ENCODE results near the gene STRN. TPM values are rescaled to one million over a fixed set of nuclear protein-coding genes. Genes with fewer than 3 reads are reported as not detected.
"Not testable (repeated sequence)": the region's sequence is repeated elsewhere in the genome, so short reads cannot be mapped to it uniquely, and the experiment has no call there.

The STRN gene
- total RNA-seq, 1 experiment from 2014 or later = 4.4 TPM

DNA sequence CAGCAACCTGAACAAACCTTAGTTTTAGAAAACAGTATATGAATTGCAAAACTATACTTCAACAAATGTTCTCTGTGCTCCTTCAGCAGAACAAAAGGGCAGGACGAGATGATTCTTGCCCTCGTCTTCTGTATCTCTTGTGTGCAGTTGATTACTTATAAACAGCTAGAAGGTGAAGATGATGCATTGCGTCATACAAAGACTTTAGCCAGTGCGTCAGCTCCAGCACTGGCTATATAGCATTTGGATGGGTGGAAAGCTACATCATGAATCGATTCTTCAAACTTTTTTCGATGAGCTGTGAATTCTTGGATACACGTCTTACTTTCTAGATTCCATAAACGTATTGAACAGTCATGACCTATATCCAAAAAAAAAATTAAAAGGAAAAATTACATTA, 117.1 kb downstream of the STRN start:
- no peak for DNase-seq (ENCODE audit: low spot score)

DNA sequence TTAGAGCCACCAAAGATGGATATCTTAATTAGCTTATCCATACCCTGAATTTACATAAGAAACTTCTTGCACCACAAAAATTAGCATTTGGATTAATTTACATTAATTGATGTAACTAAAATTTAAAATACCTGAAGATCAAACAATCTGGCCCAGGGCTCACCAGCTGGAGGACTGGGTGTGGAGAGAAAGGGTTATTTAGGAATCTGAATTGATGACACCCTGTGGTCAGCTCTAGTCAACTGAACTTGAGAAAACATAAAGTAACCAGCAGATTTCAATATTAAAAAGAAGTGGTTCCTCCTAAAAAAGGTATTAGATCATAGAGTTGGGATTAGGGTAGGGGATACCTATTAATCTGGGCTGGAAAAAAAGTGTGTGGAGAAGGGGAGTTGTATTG, 122.5 kb downstream of the STRN start:
- no peak for DNase-seq (ENCODE audit: low spot score)

DNA sequence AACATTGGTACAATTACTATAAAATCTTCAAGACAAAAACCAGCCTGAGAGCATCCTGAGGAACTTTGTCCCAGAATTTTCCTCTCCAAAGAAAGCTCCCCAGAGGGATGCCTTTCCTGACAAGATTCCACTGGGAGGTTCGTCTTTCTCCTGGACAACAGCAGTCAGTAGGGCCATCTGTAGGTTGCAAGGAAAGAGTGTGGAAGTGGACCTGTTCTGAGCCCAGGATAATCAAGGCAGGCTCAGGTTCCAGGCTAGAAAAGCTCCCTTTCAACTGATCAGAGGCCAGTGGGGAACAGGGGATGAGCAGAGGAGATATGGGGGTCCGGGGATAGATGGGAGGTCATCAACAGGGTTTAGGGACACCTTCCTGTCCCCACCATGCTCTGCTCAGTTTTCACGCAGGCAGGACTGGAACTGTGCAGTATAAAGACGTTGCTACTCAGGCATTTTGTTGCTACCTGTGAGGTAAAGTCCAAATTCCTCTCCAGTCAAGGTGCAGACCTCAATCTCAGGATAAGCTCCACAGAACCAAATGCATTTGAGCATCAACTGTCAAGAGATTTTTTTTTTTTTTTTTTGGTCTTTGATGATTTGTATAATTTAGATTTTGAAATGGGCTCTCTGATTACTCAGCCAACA, 126.2 kb downstream of the STRN start:
- peak; percentile 13 for DNase-seq (ENCODE audit: low spot score)

DNA sequence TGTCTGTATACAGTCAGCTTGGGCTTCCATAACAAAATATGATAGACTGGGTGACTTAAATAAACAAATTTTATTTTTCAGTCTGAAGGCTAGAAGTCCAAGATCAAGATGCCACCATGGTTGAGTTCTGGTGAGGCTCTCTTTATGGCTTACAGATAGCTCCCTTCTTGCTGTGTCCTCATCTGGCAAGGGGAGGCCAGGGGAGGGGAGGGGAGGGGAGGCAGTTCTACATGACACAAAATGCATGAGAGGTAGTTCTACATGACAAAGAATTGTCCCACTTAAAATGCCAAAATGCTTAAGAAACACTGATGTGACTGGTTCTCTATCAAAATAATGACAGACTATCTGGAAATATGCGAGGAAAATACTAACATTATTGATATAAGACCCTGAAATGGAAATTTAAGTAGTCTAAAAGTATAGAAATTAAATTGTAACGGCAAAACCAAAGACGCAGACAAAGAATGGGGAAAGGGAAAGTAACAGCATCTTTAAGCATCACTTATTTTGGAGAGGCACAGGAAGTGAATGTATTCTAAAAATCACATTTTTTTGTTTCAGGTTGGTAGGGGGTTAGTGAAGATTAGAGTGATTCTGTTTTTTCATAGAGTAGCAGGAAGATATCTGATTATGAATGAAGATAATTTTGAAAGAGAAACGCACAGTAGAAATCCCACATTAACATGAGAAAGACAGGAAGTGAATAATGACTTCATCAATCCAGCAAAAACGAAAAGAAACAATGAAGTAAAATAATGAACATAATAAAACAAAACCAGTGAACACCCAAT, 131.4 kb downstream of the STRN start:
- DNase-seq (ENCODE audit: low spot score) = no peak

DNA sequence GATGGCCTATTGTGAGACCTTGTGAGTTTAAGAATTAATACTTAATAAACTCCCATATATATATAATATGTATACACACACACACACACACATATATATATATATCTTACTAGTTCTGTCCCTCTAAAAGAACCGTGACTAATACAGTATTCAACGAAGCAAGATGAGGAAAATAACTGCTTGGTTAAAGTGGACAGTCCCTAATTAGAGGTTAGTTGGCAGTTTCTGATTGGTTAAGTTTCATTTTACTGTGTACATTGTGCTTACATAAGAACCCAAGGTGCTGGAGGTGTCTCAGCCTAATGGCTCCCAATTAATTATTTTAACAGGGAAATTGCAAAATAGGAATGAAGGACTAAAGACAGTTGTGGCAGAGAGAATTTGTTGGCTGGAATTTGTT, 132.1 kb downstream of the STRN start:
- no peak for DNase-seq (ENCODE audit: low spot score)

DNA sequence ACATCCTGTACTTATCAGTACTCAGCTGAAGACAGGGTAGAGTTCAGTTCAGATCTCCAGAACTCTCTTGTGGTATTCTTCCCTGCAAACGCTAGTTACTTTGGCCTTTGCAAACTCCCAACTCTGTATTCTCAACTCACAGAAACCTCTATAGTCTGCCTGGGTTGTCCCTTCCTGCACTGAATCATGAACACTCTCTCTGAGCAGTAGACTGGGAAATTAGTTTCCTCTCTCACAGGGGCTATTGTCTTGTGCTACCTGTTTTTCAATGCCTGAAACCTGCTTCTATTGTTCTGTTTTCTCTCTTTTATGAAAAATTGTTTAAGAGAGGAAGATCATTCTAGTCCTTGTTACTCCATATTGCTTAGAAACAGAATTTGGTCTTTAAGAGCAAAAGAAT, 135.2 kb downstream of the STRN start:
- DNase-seq (ENCODE audit: low spot score) = no peak

DNA sequence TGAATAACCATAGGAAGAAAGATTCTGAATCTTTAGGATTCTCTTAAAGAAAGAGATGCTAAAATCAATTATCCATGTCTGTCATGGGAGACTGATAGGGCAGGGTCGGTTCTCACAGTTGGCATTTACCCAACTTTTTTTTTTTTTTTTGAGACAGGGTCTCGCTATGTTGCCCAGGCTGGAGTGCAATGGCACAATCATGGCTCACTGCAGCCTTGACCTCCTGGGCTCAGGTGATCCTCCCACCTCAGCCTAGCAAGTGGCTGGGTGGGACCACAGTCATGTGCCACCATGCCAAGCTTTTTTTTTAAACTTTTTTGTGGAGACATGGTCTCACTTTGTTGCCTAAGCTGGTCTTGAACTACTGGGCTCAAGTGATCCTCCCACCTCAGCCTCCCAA, 141.7 kb downstream of the STRN start:
- DNase-seq (ENCODE audit: low spot score) = not testable (repeated sequence)

DNA sequence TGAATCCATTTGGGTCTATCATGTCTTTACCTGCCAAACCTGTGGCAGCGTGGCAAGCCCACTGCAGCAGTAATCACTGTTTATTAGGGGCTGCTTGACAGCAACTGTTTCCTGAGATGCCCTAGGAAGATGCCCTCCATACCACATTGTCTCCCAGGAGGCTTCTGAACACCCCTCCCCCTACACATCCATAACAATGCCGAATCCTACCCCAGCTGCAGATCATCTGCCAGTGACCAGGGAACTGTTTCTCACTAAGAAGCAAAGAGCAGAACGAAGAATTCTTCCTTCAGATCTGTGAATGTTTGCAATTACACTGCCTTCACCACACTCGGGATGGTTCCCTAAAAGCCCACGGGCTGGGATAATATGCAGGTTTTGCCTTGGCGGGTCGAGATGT, 142.1 kb downstream of the STRN start:
- DNase-seq (ENCODE audit: low spot score) = no peak

DNA sequence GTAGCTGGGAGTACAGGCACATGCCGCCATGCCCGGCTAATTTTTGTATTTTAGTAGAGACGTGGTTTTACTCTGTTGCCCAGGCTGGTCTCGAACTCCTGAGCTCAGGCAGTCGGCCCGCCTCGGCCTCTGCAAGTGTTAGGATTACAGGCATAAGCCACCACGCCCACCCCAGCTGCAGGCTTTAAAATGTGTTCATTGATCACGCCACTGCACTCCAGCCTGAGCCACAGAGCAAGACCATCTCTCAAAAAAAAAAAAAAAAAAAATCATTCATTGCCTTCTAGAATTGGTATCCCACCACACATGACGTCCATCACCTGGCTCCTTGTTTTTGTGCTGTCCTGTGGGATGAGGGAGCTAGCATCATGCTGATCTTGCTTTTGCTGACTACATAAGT, 142.5 kb downstream of the STRN start:
- DNase-seq (ENCODE audit: low spot score) = no peak

DNA sequence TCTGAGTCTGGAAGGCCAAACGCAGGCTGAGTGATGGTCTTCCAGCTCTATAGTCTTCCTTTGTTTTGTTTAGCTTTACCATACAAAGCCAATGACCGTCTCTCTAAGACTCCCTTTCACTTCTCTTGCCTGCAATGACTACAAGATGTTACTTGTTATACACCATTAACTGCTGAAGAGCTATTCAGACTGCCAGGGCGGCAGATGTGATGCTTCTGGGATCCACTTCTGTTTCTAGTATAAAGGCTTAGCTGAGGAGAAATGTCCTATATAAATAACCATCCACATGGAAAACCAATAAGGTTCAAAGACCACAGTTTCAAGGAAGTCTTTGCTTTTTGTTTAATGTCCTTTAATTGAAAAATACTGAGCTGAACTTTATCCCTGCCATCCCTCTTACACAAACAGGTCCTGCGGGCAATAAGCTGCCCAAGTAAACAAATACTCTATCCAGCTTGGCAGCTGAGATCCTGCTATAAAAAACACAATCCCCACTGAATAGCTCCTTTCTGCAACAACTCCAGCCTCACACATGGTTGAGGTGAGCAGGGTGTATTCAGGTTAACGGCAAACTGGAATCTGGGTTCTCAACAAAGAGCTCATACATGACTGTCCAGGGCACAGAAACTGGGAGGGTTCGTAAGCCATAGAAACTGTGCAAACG, 145.3 kb downstream of the STRN start:
- peak; percentile 83 for DNase-seq (ENCODE audit: low spot score)

DNA sequence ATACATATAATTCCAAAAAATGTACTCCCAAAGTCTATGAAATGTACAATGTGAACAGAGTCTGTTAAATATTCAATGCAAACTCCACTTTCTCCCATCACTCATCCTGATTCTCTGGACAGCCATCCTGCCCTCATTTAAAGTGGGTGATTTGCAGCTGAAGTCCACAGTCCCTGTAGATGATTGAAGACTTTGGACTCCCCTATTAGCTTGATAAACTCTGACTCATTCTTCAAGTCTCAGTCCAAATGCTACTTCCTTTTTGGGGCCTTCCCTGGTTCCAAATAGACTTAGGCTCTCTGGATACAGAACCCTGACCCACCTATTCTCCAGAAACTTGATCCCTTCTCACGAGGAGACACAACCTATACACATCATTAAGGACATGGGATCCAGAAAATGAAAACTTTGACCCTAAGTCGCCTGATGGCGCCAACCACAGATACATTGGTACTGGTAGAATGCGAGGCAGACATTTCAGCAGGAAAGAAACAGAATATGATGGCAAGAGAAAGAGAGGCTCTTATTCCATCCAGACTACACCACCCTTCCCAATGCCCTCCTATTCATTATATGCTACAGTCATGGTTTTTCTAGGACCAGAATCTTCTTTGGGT, 147.1 kb downstream of the STRN start:
- peak; percentile 48 for DNase-seq (ENCODE audit: low spot score)

DNA sequence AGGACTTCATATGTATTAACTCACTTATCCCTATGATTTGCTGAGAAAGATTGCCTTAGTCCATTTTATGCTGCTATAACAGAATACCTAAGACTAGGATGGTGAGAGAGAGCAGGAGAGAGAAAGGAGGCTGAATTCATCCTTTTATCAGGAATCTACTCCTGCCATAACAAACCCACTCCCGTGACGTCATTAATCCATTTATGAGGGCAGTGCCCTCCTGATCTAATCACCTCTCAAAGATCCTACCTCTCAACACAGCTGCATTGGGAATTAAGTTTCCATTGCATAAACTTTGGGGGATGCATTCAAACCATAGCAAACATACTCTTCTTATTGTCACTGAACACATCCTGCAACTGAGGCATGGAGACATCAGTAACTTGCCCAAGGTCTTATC, 147.8 kb downstream of the STRN start:
- no peak for DNase-seq (ENCODE audit: low spot score)

DNA sequence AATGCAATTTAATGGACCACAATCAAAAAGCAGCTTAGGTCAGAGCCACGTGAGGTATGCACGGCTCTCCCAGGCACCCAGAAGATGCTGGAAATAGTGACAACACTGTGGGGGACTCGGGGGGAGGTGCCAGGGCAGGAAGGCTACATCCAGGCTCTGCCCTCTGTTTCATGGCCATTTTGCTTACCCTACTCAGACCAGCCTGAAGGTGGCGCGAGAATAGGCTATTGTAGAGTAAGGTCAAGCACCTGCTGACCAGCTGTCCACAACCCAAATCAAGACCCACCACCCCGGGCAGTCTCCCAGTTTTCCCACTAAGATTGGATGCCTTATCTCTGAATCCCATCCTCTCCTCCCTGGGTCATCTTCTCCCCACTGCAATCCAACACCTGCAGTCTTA, 154.1 kb downstream of the STRN start:
- DNase-seq (ENCODE audit: low spot score) = peak; percentile 48

DNA sequence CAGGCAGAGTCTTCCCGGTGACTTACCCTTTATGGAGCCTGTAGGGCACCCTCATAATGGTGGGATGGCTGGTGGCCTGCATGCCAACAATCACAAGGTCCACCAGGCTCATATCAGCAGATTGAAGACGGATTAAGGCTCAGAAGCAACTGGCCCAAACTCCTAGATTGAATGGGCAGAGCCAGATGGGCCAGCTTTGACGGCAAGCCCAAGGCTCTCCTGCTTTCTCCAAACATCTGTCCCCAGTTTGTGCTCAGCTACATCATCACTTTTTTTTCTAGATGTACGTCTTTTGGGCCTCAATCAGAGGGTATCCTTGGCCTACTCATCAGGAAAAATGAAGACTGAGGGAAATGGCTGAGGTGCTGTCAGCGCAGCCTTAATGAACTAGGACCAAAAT, 155.3 kb downstream of the STRN start:
- DNase-seq (ENCODE audit: low spot score) = no peak

DNA sequence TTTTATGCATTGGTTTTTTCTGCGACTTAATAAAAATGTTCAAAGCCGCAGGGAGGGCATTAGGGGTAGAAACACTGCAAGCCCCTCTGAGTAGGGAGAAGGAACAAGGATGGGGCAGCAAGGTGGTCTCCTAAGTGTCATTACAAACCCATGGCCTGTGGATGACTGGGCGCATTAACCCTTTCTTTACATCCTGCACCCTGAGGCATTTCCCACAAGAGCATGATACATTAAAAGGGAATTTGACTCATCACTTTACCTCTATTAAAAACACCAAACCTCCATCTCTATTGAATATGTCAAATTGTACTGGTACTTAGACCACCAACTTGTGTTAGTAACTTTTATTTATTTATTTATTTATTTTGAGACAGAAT, 157.3 kb downstream of the STRN start:
- no peak for DNase-seq (ENCODE audit: low spot score)

DNA sequence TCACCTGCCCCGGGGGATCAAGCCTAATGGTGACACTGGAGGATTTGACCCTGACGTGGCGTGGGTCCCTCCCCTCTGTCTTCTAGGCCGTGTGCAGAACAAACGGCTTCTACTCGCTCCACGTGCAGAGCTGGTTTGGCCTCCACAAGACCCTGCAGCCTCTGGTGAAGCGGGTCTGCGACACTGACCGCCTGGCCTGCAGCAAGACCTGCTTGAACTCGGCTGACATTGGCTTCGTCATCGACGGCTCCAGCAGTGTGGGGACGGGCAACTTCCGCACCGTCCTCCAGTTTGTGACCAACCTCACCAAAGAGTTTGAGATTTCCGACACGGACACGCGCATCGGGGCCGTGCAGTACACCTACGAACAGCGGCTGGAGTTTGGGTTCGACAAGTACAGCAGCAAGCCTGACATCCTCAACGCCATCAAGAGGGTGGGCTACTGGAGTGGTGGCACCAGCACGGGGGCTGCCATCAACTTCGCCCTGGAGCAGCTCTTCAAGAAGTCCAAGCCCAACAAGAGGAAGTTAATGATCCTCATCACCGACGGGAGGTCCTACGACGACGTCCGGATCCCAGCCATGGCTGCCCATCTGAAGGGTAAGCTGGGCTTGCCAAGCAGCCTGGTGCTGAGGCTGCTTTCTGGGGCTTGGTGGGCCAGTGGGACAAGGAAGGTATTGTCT, 157.8 kb downstream of the STRN start:
- no peak for DNase-seq (ENCODE audit: low spot score)

DNA sequence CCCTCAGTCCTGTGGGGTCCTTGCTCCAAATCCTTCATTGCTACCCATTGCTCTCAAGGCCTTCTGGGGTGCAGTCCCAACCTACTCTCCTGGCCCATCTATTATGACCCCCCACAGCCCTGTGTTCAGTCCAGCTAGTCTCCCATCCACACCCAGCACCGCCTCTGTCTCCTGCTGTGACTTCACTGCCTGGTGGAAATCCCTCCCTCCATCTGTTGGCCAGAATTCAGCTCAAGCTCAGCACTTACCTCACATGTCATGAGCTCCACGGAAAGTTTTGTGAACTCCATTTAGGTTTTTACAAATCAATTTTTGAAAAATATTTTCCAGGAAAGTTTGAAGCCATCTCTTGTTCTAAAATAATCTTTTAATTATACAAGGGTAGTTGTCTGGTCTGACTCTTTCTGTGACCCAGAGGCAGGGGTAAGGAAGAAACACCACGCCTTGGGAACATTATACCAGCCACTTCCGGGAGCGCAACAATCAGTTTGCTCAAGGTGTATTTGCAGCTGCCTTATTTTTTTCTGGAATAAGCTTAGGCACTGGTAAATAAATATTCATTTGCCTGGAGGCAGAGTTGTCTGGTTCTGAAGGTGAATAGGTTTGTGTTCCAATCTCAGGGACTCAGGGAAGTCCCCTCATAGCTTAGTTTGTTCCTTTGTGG, 159.0 kb downstream of the STRN start:
- no peak for DNase-seq (ENCODE audit: low spot score)

DNA sequence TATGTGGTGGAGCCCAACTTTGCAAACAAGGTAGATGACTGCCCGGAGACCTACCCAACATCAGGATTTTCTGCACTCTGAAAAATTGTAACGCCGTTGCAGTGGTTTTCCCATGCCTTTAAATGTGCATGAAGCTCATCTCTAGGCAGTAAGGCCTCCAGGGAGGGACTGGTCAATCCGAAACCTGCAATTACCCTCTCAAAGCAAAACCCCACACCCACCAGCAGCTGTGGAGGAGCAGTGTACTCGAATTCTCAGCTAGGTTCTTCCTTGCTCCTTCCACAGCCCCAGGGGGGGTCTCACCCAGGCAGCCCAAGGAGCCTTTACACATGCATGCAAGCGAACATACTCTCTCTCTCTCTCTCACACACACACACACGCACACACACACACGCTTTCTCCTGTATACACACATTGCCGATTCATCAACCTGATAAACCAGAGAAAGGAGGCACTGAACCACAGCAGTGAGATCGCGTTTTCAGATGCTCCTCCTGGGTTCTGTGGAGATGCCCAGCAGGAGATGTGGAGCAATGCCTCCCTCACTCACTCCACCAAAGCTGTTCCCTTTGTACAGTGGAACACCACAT, 160.6 kb downstream of the STRN start:
- no peak for DNase-seq (ENCODE audit: low spot score)

DNA sequence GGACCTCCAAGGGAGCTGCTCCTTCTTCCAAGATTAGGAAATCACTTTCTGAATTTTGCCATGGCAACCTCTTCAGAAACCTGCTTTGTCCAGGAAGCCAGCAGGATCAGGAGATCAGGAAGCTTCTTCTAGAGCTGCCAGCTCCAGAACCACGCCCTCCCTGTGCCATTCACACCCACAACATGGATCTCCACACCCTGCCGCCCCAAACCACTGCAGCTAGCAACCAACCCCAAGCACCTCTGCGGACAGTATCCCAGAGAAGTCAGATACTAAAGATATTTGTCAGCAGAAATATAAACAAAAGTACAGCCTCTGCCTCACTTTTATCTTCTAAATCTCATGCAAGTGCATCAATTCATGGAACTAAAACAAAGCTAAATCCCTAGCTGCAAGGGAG, 163.4 kb downstream of the STRN start:
- no peak for DNase-seq (ENCODE audit: low spot score)

DNA sequence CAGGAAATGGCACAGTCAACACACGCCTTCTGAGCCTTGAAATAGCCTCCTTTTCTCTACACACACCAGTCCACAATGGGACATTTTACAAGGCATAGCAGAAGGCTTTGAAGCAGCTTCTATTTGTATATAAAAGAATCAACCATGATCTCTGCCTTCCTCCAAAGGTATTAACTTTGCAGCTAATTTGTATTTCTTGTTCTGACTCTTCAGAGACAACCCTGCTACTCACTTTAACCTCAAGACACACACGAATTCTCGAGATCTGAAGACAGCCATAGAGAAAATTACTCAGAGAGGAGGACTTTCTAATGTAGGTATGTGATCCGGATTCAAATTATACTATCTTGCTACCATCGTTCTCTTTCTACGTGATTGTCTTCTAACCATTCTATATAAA, 165.2 kb downstream of the STRN start:
- DNase-seq (ENCODE audit: low spot score) = no peak

DNA sequence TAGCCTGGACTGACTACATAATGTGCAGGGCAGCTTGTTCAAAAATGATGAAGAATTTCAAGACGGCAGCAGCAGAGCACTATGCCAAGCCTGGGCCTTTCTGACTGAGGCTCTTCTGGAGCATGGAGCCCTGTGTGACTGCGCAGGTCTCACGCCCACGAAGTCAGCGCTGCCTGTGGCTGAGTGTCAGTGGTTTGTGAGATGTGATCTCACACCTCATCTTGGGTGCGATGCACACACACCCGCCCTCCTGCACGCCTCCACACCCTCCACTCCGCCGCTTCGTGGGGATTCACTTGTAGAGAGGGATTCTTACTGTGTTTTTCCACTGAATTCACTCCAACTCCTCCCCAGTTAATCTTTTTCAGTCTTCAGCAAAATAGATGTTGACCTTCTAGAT, 166.0 kb downstream of the STRN start:
- DNase-seq (ENCODE audit: low spot score) = no peak
